GM19324 (cell line): Measurements from ENCODE around the gene ARHGAP45.

Source experiments
- ATAC-seq: cut with Tn5 transposase; IDR thresholded peaks from one replicate; pipeline ENCODE4 v1.9.1; 2021; ENCODE audit warnings: mild to moderate bottlenecking, moderate library complexity; ENCODE audit not compliant: unreplicated experiment, low FRiP score

Gene ARHGAP45

GRCh38 chr19:1039646-1040475 is 27.1 kb upstream of the ARHGAP45 start, which contains the start of gene ABCA7:
ABCA7 (plus strand) TSS chr19:1040107; CDS start chr19:1041362, 1,255 bp downstream.
- ATAC-seq: peak; percentile 74

- ATAC-seq: peak; percentile 35
Observed at GRCh38 chr19:1040476-1041271, 26.3 kb upstream of the ARHGAP45 start.

- no peak for ATAC-seq
Observed at GRCh38 chr19:1041272-1041834, 25.6 kb upstream of the ARHGAP45 start.

- no peak for ATAC-seq
Observed at GRCh38 chr19:1041835-1042685, 24.9 kb upstream of the ARHGAP45 start.

GRCh38 chr19:1042689-1043511 is 24.1 kb upstream of the ARHGAP45 start:
- ATAC-seq: no peak

- ATAC-seq: no peak
Observed at GRCh38 chr19:1045247-1045603, 21.7 kb upstream of the ARHGAP45 start.

GRCh38 chr19:1046117-1046626 is 20.8 kb upstream of the ARHGAP45 start:
- ATAC-seq: no peak

- no peak for ATAC-seq
Observed at GRCh38 chr19:1046836-1047695, 19.9 kb upstream of the ARHGAP45 start.

- ATAC-seq: no peak
Observed at GRCh38 chr19:1047696-1048147, 19.2 kb upstream of the ARHGAP45 start.

- no peak for ATAC-seq
Observed at GRCh38 chr19:1049106-1049505, 17.9 kb upstream of the ARHGAP45 start.

GRCh38 chr19:1049800-1050199 is 17.2 kb upstream of the ARHGAP45 start:
- no peak for ATAC-seq

- no peak for ATAC-seq
Observed at GRCh38 chr19:1050989-1051788, 15.8 kb upstream of the ARHGAP45 start.

- no peak for ATAC-seq
Observed at GRCh38 chr19:1051791-1052190, 15.2 kb upstream of the ARHGAP45 start.

- ATAC-seq: no peak
Observed at GRCh38 chr19:1052349-1052975, 14.5 kb upstream of the ARHGAP45 start.

GRCh38 chr19:1053176-1054101 is 13.5 kb upstream of the ARHGAP45 start:
- no peak for ATAC-seq
